Stomach (tissue), 9 donors: ENCODE data around the gene RNF224. TPM values are rescaled to one million over a fixed set of nuclear protein-coding genes. Genes with fewer than 3 reads are reported as not detected.
A peak's percentile ranks its signal among the peaks of the same experiment; 100 is the strongest.

Experiments
- DNase-seq, 2 donors: peaks; one replicate each; pipeline versions ENCODE4 v3.0.0 to v3.0.0-alpha.2; 2013 to 2019
- H3K27ac ChIP-seq, 5 donors: fragments of 200-600 bp in 4 of 5; sonication (generic) in 4 of 5; one replicate each; pipeline ENCODE4 v1.5.1; 2013 to 2019; ENCODE audit warnings: mild to moderate bottlenecking in 1 of 5, moderate library complexity in 1 of 5
- H3K27me3 ChIP-seq, 3 donors: fragments of 200-600 bp; sonication (generic); one replicate each; pipeline ENCODE4 v1.5.1; 2017 to 2019; ENCODE audit warnings: mixed run types in 1 of 3
- H3K36me3 ChIP-seq, 4 donors: fragments of 200-600 bp; sonication (generic); 1 replicate in 3 of 4; 2 replicates in 1 of 4; pipeline ENCODE4 v1.5.1; 2016 to 2019
- H3K4me1 ChIP-seq, 4 donors: fragments of 200-600 bp; sonication (generic); one replicate each; pipeline ENCODE4 v1.5.1; 2016 to 2019
- H3K4me3 ChIP-seq, 4 donors: fragments of 200-600 bp; sonication (generic) in 3 of 4; one replicate each; pipeline ENCODE4 v1.5.1; 2016 to 2019; ENCODE audit warnings: mild to moderate bottlenecking in 1 of 4
- H3K9me3 ChIP-seq, 4 donors: fragments of 200-600 bp; sonication (generic); one replicate each; pipeline ENCODE4 v1.5.1; 2016 to 2019
- CTCF ChIP-seq, 7 experiments: fragments of 450-650 bp in 4 of 7; fragments of 200-600 bp in 3 of 7; sonication (generic) in 3 of 7; IDR thresholded peaks; one replicate each; pipeline ENCODE4 v1.5.1; 2016 to 2019; ENCODE audit warnings: antibody characterized with exemption in 7 of 7, control low read depth in 2 of 7, mild to moderate bottlenecking in 1 of 7
- EP300 ChIP-seq: sonication (generic); formaldehyde crosslinking; IDR thresholded peaks from one replicate; pipeline ENCODE4 v1.6.1; 2017; ENCODE audit warnings: antibody characterized with exemption
- POLR2A ChIP-seq, 4 donors: fragments of 450-650 bp; IDR thresholded peaks; one replicate each; pipeline ENCODE4 v1.6.1; 2016; ENCODE audit warnings: antibody characterized with exemption in 4 of 4, control low read depth in 2 of 4, mild to moderate bottlenecking in 1 of 4, moderate library complexity in 1 of 4
- POLR2AphosphoS5 ChIP-seq, 3 donors: sonication (generic); formaldehyde crosslinking; IDR thresholded peaks; one replicate each; pipeline ENCODE4 v1.6.1; 2016; ENCODE audit warnings: antibody characterized with exemption in 3 of 3
- WGBS, 5 donors: extraction: QIAGEN DNeasy Blood & Tissue Kit in 3 of 5; methylation state at CpG; one replicate each; pipeline versions ENCODE4 v1.1.5 to v1.1.7; 2013 to 2018; 5-methylcytosine and 5-hydroxymethylcytosine counted together
- intact Hi-C: fragments of 100-400 bp; cut with DNase I; formaldehyde crosslinking; loops from one replicate; pipeline ENCODE4 v1.15.1; 2023; ENCODE audit warnings: low total_unique reads
- polyA plus RNA-seq, 3 donors: library from polyadenylated mRNA; stranded (reverse); fragments of 200-250 nt; gene quantifications; one replicate each; pipeline ENCODE4 v1.2.3, GENCODE V29; 2013
- total RNA-seq, 5 donors: library from RNA; depleted of rRNA; stranded (reverse); fragments of >200 nt; gene quantifications; one replicate each; pipeline versions ENCODE4 v1.1.0 to v1.2.3, GENCODE V29; 2014 to 2016
- donor health status: healthy with polysubstance abuse.
- donor health status: Bipolar disorder and iron deficiency.
- donor health status: healthy.

Gene RNF224
- total and polyA plus RNA-seq, 8 donors: 1.0 TPM; not detected in 7

GRCh38 chr9:137272241-137273094, 45.2 kb downstream of the RNF224 start:
- Histone ChIP-seq H3K4me1 (peaks cover 62 to 98% (median 97%) of the 10 kb centered on the region in 4 donors), H3K27me3 (peaks cover 0 to 13% (median 0%) of the 10 kb centered on the region in 3 donors), H3K27ac (peak overlapping the region; percentile 43 to 95 (median 88)), H3K36me3 (peaks cover 28 to 54% (median 46%) of the 10 kb centered on the region in 4 donors), H3K4me3 (no peak overlapping the region), H3K9me3 (no peaks in the 10 kb centered on the region)
- TF ChIP-seq POLR2AphosphoS5 (IDR thresholded peaks at IDR 0.05) (no peak), CTCF (IDR thresholded peaks at IDR 0.05) (no peak), EP300 (no peak)
- peak in 1 of 2 donors; percentile 6 for DNase-seq
- WGBS, 5 donors: 90 to 94% (median 91%) methylated on average over 23 to 39 of the region's 39 CpGs
- intact Hi-C loops: no loop called here

GRCh38 chr9:137273095-137273490, 45.8 kb downstream of the RNF224 start:
- WGBS, 5 donors: 48 to 100% (median 68%) methylated on average over 1 to 13 of the region's 13 CpGs
- Histone ChIP-seq H3K4me3 (no peak overlapping the region), H3K4me1 (peaks cover 64 to 98% (median 95%) of the 10 kb centered on the region in 4 donors), H3K9me3 (no peaks in the 10 kb centered on the region), H3K27ac (peak overlapping the region; percentile 43 to 95 (median 88)), H3K36me3 (peaks cover 25 to 48% (median 40%) of the 10 kb centered on the region in 4 donors), H3K27me3 (peaks cover 0 to 20% (median 0%) of the 10 kb centered on the region in 3 donors)
- intact Hi-C loops: no loop called here
- DNase-seq: peak in 1 of 2 donors; percentile 18
- TF ChIP-seq CTCF (IDR thresholded peaks at IDR 0.05): no peak
- TF ChIP-seq POLR2A (IDR thresholded peaks at IDR 0.05): no peak
- no peak for TF ChIP-seq EP300
- TF ChIP-seq POLR2AphosphoS5 (IDR thresholded peaks at IDR 0.05): no peak

GRCh38 chr9:137273611-137274320, 46.5 kb downstream of the RNF224 start:
- 39 to 72% (median 52%) methylated on average over 9 to 15 of the region's 15 CpGs for WGBS, 5 donors
- peaks cover 25 to 43% (median 37%) of the 10 kb centered on the region in 4 donors for H3K36me3 ChIP-seq

More at GRCh38 chr9:137273611-137274320, 46.5 kb downstream of the RNF224 start:
- H3K4me1 ChIP-seq: peaks cover 64 to 98% (median 94%) of the 10 kb centered on the region in 4 donors
- H3K9me3 ChIP-seq: no peaks in the 10 kb centered on the region
- intact Hi-C loops: no loop called here
- peak overlapping the region; percentile 86 to 95 (median 95) for H3K27ac ChIP-seq
- peak; percentile 35 to 60 for DNase-seq
- peaks cover 0 to 26% (median 0%) of the 10 kb centered on the region in 3 donors for H3K27me3 ChIP-seq
- no peak for TF ChIP-seq POLR2AphosphoS5 (IDR thresholded peaks at IDR 0.05)
- TF ChIP-seq CTCF (IDR thresholded peaks at IDR 0.05): no peak
- no peak overlapping the region for H3K4me3 ChIP-seq
